PC-3 (cell line): ENCODE data around the gene DOCK1. TPM values are rescaled to one million over a fixed set of nuclear protein-coding genes. Genes with fewer than 3 reads are reported as not detected.

Experiments used
- ATAC-seq: fragments of 200-7000 bp; cut with Tn5 transposase; 2 replicates; pipeline ENCODE4 v1.9.1; 2020; ENCODE audit warnings: mild to moderate bottlenecking, moderate library complexity
- BruUV-seq: library from RNA; stranded (reverse); fragments of 400-500 nt; replicated peaks from 2 replicates; lab custom pipeline; 2021; lab: Mats Ljungman, UMichigan
- CTCF ChIA-PET: fragments of 300-600 bp; sonication (Branson Sonifier 250); formaldehyde crosslinking; loops from one replicate; lab custom pipeline; 2022; ENCODE audit warnings: antibody characterized with exemption; lab: Charles Lee
- POLR2A ChIA-PET: fragments of 300-600 bp; sonication (Branson Sonifier 250); formaldehyde crosslinking; loops from one replicate; lab custom pipeline; 2022; ENCODE audit warnings: antibody characterized with exemption; ENCODE audit not compliant: unreplicated experiment; lab: Charles Lee
- DNase-seq: peaks from one replicate; pipeline ENCODE4 v3.0.0-alpha.2; 2015
- H2AFZ ChIP-seq: fragments of 300-600 bp; sonication (generic); 2 replicates; pipeline ENCODE4 v1.6.0; 2016; ENCODE audit warnings: antibody characterized with exemption, low read length
- H3F3A ChIP-seq: fragments of 300-600 bp; sonication (generic); one replicate; pipeline ENCODE4 v1.6.0; 2017; ENCODE audit warnings: antibody characterized with exemption, low read length, control low read depth, mild to moderate bottlenecking; ENCODE audit not compliant: unreplicated experiment
- H3K27ac ChIP-seq: fragments of 300-600 bp; sonication (generic); 2 replicates; pipeline ENCODE4 v1.5.1; 2016; ENCODE audit warnings: mild to moderate bottlenecking, low read length
- H3K27me3 ChIP-seq: fragments of 300-600 bp; sonication (generic); 2 replicates; pipeline ENCODE4 v1.6.1; 2016; ENCODE audit warnings: low read length, mixed read lengths
- H3K36me3 ChIP-seq: fragments of 300-600 bp; sonication (generic); 2 replicates; pipeline ENCODE4 v1.6.1; 2016; ENCODE audit warnings: low read depth, mixed run types, low read length, mixed read lengths
- H3K4me1 ChIP-seq: fragments of 300-600 bp; sonication (generic); 2 replicates; pipeline ENCODE4 v1.5.1; 2016; ENCODE audit warnings: low read length; ENCODE audit not compliant: insufficient read depth
- H3K4me2 ChIP-seq: fragments of 300-600 bp; sonication (generic); 2 replicates; pipeline ENCODE4 v1.6.0; 2016; ENCODE audit warnings: low read length
- H3K4me3 ChIP-seq: fragments of 300-600 bp; sonication (generic); 2 replicates; pipeline ENCODE4 v1.5.1; 2016; ENCODE audit warnings: mild to moderate bottlenecking, low read length, mixed read lengths
- H3K79me2 ChIP-seq: fragments of 300-600 bp; sonication (generic); 2 replicates; pipeline ENCODE4 v1.6.1; 2017; ENCODE audit warnings: low read length, mixed read lengths
- H3K9ac ChIP-seq: fragments of 300-600 bp; sonication (generic); 2 replicates; pipeline ENCODE4 v1.6.0; 2016; ENCODE audit warnings: mild to moderate bottlenecking, low read length
- H3K9me2 ChIP-seq: fragments of 300-600 bp; sonication (generic); replicated peaks from 2 replicates; pipeline ENCODE4 v1.6.1; 2016; ENCODE audit warnings: mixed run types, low read length, mixed read lengths
- H3K9me3 ChIP-seq: fragments of 300-600 bp; sonication (generic); 2 replicates; pipeline ENCODE4 v1.6.1; 2016; ENCODE audit warnings: low read length, mixed read lengths
- H4K20me1 ChIP-seq: fragments of 300-600 bp; sonication (generic); 2 replicates; pipeline ENCODE4 v1.6.1; 2016; ENCODE audit warnings: low read length, mixed read lengths
- EZH2 ChIP-seq: fragments of 300-600 bp; sonication (generic); IDR thresholded peaks from one replicate; pipeline ENCODE4 v1.6.1; 2017; ENCODE audit warnings: antibody characterized with exemption, mild to moderate bottlenecking, low read length; ENCODE audit not compliant: unreplicated experiment
- EZH2phosphoT487 ChIP-seq: fragments of 300-600 bp; sonication (generic); IDR thresholded peaks from 2 replicates; pipeline ENCODE4 v1.6.1; 2018; ENCODE audit warnings: mild to moderate bottlenecking, antibody characterized with exemption, low read length, borderline replicate concordance
- intact Hi-C: fragments of 100-400 bp; cut with micrococcal nuclease; formaldehyde crosslinking; loops from 2 replicates; pipeline ENCODE4 v1.9.0; 2023
- total RNA-seq: library from RNA; depleted of rRNA; stranded (reverse); fragments of >200 nt; gene quantifications from 2 replicates; pipeline ENCODE4 v1.2.3, GENCODE V29; 2014
- TF ChIP-seq, protein P1 (sequence below): fragments of 300-600 bp; sonication (generic); conservative IDR thresholded peaks from 2 replicates; pipeline ENCODE4 v1.5.1; 2017; ENCODE audit warnings: antibody characterized with exemption, low read depth, mild to moderate bottlenecking, low read length

The DOCK1 gene
- total RNA-seq, 1 experiment from 2014 or later, result 34.3 TPM

DNA sequence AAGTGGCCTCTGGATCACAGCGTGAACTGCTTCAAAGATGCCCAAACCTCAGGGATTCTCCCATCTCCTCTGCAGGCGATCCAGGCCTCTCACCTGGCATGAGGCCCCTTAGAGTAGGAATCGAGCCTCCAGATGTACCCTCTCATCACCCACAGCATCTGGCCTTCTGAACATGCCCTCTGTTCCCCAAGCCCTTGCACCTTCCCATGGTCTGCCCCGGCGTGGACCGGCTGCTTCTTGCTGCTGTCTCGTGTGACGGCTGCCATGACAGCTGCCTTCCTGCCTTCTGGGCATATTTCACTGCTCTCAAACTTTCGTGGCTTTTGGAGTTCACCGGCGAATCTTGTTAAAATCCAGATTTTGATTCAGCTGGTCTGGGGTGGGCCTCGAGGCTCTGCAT, 486.6 kb downstream of the DOCK1 start:
- H3K4me1 ChIP-seq, result no peaks in the 10 kb centered on the region
- H3K36me3 ChIP-seq, result no peaks in the 10 kb centered on the region
- DNase-seq (no peak), ATAC-seq (no peak)
- BruUV-seq, result no TSS peak
- no peak overlapping the region for H3K4me2 ChIP-seq
- H4K20me1 ChIP-seq, result no peaks in the 10 kb centered on the region
- H3K79me2 ChIP-seq, result no peaks in the 10 kb centered on the region
- ChIA-PET POLR2A (no interaction called here), CTCF (no interaction called here)
- no peak overlapping the region for H3K4me3 ChIP-seq
- H3F3A ChIP-seq, result no peaks in the 10 kb centered on the region
- intact Hi-C loops, result no loop called here
- H3K9ac ChIP-seq, result no peak overlapping the region
- H3K27me3 ChIP-seq, result no peaks in the 10 kb centered on the region
- TF ChIP-seq EZH2phosphoT487 (no peak), EZH2 (no peak)
- TF ChIP-seq, protein P1, sequence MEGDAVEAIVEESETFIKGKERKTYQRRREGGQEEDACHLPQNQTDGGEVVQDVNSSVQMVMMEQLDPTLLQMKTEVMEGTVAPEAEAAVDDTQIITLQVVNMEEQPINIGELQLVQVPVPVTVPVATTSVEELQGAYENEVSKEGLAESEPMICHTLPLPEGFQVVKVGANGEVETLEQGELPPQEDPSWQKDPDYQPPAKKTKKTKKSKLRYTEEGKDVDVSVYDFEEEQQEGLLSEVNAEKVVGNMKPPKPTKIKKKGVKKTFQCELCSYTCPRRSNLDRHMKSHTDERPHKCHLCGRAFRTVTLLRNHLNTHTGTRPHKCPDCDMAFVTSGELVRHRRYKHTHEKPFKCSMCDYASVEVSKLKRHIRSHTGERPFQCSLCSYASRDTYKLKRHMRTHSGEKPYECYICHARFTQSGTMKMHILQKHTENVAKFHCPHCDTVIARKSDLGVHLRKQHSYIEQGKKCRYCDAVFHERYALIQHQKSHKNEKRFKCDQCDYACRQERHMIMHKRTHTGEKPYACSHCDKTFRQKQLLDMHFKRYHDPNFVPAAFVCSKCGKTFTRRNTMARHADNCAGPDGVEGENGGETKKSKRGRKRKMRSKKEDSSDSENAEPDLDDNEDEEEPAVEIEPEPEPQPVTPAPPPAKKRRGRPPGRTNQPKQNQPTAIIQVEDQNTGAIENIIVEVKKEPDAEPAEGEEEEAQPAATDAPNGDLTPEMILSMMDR, result no peak
- no peaks in the 10 kb centered on the region for H3K9me2 ChIP-seq
- H3K9me3 ChIP-seq, result no peaks in the 10 kb centered on the region
- H2AFZ ChIP-seq, result no peak overlapping the region
- H3K27ac ChIP-seq, result no peak overlapping the region

DNA sequence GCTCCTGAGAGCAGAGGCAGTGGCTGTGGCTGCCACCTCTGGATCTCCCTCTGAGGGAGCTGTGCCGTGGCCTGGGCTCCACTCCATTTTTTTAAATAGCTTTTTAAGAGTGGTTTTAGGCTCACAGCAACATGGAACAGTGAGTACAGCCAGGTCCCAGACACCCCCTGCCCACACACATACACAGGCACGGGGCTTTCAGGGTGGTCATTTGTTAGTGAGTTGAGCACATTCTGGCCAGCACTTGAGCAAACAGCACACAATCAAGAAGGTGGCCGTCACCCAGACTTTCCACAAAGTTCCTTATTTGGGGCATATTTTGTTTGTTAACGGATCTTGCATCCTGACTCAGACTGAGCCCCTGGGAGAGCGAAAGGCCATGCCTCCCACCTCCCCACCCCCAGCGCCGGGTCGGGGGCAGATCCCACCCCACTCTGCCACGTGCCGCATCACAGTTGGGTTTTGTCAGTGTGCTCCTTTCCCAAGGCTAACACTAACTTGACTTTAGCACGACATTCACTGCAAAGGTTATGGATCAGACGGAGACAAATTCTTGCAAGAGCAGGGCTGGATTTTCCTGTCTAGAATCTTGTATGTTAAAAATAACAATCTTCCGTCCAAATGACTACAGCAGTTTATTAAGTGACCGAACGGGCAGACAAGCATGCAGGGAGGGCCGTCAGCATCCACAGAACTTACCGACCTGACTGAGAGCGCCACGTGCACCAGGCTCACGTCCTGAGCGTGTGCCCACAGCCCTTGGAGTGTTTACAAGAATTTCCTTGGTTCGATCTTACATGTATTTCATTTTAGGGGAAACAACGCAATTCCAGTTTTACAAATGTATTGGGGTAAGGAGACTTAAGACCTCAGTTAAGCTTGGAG, 487.4 kb downstream of the DOCK1 start:
- no peak for TF ChIP-seq EZH2
- BruUV-seq, result no TSS peak
- Histone ChIP-seq H3K36me3 (no peaks in the 10 kb centered on the region), H4K20me1 (no peaks in the 10 kb centered on the region), H3K79me2 (no peaks in the 10 kb centered on the region), H2AFZ (no peak overlapping the region), H3K9me2 (no peaks in the 10 kb centered on the region), H3K27ac (no peak overlapping the region), H3K9ac (no peak overlapping the region), H3K27me3 (no peaks in the 10 kb centered on the region), H3K9me3 (no peaks in the 10 kb centered on the region), H3K4me3 (no peak overlapping the region), H3K4me1 (no peaks in the 10 kb centered on the region), H3K4me2 (no peak overlapping the region), H3F3A (no peaks in the 10 kb centered on the region)
- CTCF ChIA-PET, result no interaction called here
- no peak for ATAC-seq
- intact Hi-C loops, result no loop called here
- POLR2A ChIA-PET, result no interaction called here
- no peak for DNase-seq

DNA sequence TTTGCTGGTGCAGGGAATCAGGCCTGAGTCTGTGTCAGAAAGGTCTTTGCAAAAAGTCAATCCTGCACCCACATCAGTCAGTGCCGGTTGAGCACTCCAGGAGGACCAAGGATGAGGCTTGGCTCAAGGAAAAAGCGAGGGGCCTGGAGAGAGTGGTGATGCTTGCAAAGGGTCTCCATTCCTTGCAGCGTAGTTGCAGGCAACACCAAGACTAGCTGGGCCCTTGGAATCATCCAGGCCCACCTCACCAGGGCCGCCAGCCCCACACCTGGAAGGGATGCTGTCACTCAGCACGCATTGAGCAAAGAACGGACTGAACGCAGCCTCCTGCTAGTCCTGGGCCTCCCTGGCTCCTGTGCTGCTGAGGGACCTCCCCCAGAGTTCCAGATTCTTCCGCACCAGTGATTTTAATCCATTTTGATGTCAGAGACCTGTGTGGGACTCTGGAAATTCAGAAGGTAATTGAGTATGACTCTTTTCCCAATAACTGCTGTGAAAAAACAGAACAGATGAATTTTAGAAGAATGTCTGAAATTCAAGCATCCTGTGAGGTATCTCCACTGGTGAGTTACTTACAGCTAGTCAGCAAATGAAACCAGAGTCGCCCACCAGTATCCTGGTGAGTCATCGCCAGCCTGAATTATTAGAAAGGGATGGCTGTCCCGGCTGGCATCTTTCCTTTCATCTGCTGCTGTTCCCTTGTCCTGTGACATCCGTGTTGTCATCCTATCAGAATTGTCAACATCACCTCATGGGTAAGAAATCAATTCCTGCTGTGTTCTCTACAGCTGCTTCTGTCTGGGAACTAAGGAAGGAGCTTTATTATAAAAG, 493.1 kb downstream of the DOCK1 start:
- ChIA-PET POLR2A (no interaction called here), CTCF (no interaction called here)
- no peak overlapping the region for H3K4me2 ChIP-seq
- ATAC-seq (no peak), DNase-seq (peak; percentile 23)
- H3K27me3 ChIP-seq, result no peaks in the 10 kb centered on the region
- H2AFZ ChIP-seq, result no peak overlapping the region
- intact Hi-C loops, result no loop called here
- no peak overlapping the region for H3K27ac ChIP-seq
- H3K4me3 ChIP-seq, result no peak overlapping the region
- H3K36me3 ChIP-seq, result no peaks in the 10 kb centered on the region
- TF ChIP-seq EZH2 (no peak), EZH2phosphoT487 (no peak)
- TF ChIP-seq, protein P1, result no peak
- BruUV-seq, result no TSS peak
- H3K9ac ChIP-seq, result no peak overlapping the region
- no peaks in the 10 kb centered on the region for H4K20me1 ChIP-seq
- H3K4me1 ChIP-seq, result no peaks in the 10 kb centered on the region
- H3F3A ChIP-seq, result no peaks in the 10 kb centered on the region
- no peaks in the 10 kb centered on the region for H3K79me2 ChIP-seq
- no peaks in the 10 kb centered on the region for H3K9me3 ChIP-seq
- H3K9me2 ChIP-seq, result no peaks in the 10 kb centered on the region
